PC-9 (cell line): ENCODE results near the gene KCNK4. TPM values are rescaled to one million over a fixed set of nuclear protein-coding genes. Genes with fewer than 3 reads are reported as not detected.

ENCODE experiments used
- BruUV-seq: library from RNA; stranded (reverse); fragments of 400-500 nt; replicated peaks from 2 replicates; lab custom pipeline; 2021; lab: Mats Ljungman, UMichigan
- CTCF ChIA-PET: fragments of 300-600 bp; sonication (Branson Sonifier 250); formaldehyde crosslinking; loops from one replicate; lab custom pipeline; 2022; ENCODE audit warnings: antibody characterized with exemption; lab: Charles Lee
- POLR2A ChIA-PET: fragments of 300-600 bp; sonication (Branson Sonifier 250); formaldehyde crosslinking; loops from one replicate; lab custom pipeline; 2022; ENCODE audit warnings: antibody characterized with exemption; ENCODE audit not compliant: unreplicated experiment; lab: Charles Lee
- DNase-seq, 2 experiments: peaks; one replicate each; pipeline versions ENCODE4 v3.0.0 to v3.0.0-alpha.2; 2015 to 2022; ENCODE audit warnings: mixed read lengths in 1 of 2
- H2AFZ ChIP-seq: fragments of 200-600 bp; sonication (generic); 2 replicates; pipeline ENCODE4 v1.8.1; 2017; ENCODE audit warnings: antibody characterized with exemption
- H3F3A ChIP-seq: fragments of 200-600 bp; sonication (generic); 2 replicates; pipeline ENCODE4 v1.8.1; 2017; ENCODE audit warnings: antibody characterized with exemption, mild to moderate bottlenecking, low read depth; ENCODE audit not compliant: insufficient read depth
- H3K27ac ChIP-seq: fragments of 200-600 bp; sonication (generic); 2 replicates; pipeline ENCODE4 v1.6.1; 2016; ENCODE audit warnings: mixed run types
- H3K27me3 ChIP-seq: fragments of 200-600 bp; sonication (generic); 2 replicates; pipeline ENCODE4 v1.6.1; 2016; ENCODE audit warnings: low read depth, mixed run types; ENCODE audit not compliant: insufficient read depth
- H3K36me3 ChIP-seq: fragments of 200-600 bp; sonication (generic); 2 replicates; pipeline ENCODE4 v1.6.1; 2016; ENCODE audit warnings: low read depth, mixed run types
- H3K4me1 ChIP-seq: fragments of 200-600 bp; sonication (generic); replicated peaks from 2 replicates; pipeline ENCODE4 v1.6.1; 2016; ENCODE audit warnings: mixed run types; ENCODE audit not compliant: insufficient read depth
- H3K4me2 ChIP-seq: fragments of 200-600 bp; sonication (generic); 2 replicates; pipeline ENCODE4 v1.6.1; 2017; ENCODE audit warnings: mixed run types
- H3K4me3 ChIP-seq: fragments of 200-600 bp; sonication (generic); 2 replicates; pipeline ENCODE4 v1.6.1; 2016; ENCODE audit warnings: mixed run types
- H3K79me2 ChIP-seq: fragments of 200-600 bp; sonication (generic); 2 replicates; pipeline ENCODE4 v1.6.1; 2017; ENCODE audit warnings: low read depth, mixed run types
- H3K9me2 ChIP-seq: fragments of 200-600 bp; sonication (generic); 2 replicates; pipeline ENCODE4 v1.8.1; 2017; ENCODE audit warnings: mild to moderate bottlenecking; ENCODE audit not compliant: insufficient read depth
- H3K9me3 ChIP-seq: fragments of 200-600 bp; sonication (generic); 2 replicates; pipeline ENCODE4 v1.8.1; 2016; ENCODE audit warnings: low read depth; ENCODE audit not compliant: insufficient read depth
- H4K20me1 ChIP-seq: fragments of 200-600 bp; sonication (generic); 2 replicates; pipeline ENCODE4 v1.8.1; 2017; ENCODE audit not compliant: insufficient read depth
- CTCF ChIP-seq: fragments of 200-600 bp; sonication (generic); conservative IDR thresholded peaks from 2 replicates; pipeline ENCODE4 v1.6.1; 2017; ENCODE audit warnings: mixed run types, antibody characterized with exemption, mild to moderate bottlenecking, moderate library complexity
- EZH2 ChIP-seq: fragments of 200-600 bp; sonication (generic); IDR thresholded peaks from 2 replicates; pipeline ENCODE4 v1.8.0; 2017; ENCODE audit warnings: antibody characterized with exemption, low read depth
- intact Hi-C: fragments of 100-400 bp; cut with micrococcal nuclease; formaldehyde crosslinking; loops from one replicate; pipeline ENCODE4 v1.10.0; 2022; ENCODE audit not compliant: unreplicated experiment
- total RNA-seq: library from RNA; stranded (reverse); gene quantifications from 2 replicates; pipeline ENCODE4 v1.2.3, GENCODE V29; 2021

KCNK4 gene
- total RNA-seq, 1 experiment from 2014 or later = 0.57 TPM

GRCh38 chr11:64281957-64282770 lies 8.9 kb upstream of the KCNK4 start:
- POLR2A ChIA-PET = interaction anchor here (0.6 kb wide), 1 partner anchor 30 kb away, joined by 7 read pairs; no protein-coding TSS in a partner anchor
- H3K36me3 ChIP-seq = no peaks in the 10 kb centered on the region
- CTCF ChIA-PET = interaction anchor here (0.6 to 0.7 kb wide), 2 partner anchors 75 to 96 kb away, joined by 3 to 7 read pairs; partner anchors contain the start of gene STIP1

GRCh38 chr11:64283092-64283491 lies 8.0 kb upstream of the KCNK4 start:
- H3K4me3 ChIP-seq = no peak overlapping the region
- BruUV-seq = no TSS peak
- peaks cover 15% of the 10 kb centered on the region; the same call in 1 of the 2 replicates for H3K79me2 ChIP-seq
- peaks cover 17% of the 10 kb centered on the region; the same call in 1 of the 2 replicates for H3F3A ChIP-seq
- CTCF ChIA-PET = interaction anchor here (0.6 to 0.7 kb wide), 3 partner anchors 23 to 98 kb away, joined by 3 to 7 read pairs (median 3); no protein-coding TSS in a partner anchor
- H3K27ac ChIP-seq = no peak overlapping the region
- no peaks in the 10 kb centered on the region for H3K9me2 ChIP-seq
- no peak for TF ChIP-seq EZH2
- no peak for TF ChIP-seq CTCF
- H4K20me1 ChIP-seq = no peaks in the 10 kb centered on the region
- POLR2A ChIA-PET = no interaction called here
- H3K27me3 ChIP-seq = no peaks in the 10 kb centered on the region
- no peak overlapping the region for H2AFZ ChIP-seq
- intact Hi-C loops = no loop called here
- peak overlapping the region; percentile 82; the same call in 1 of the 2 replicates for H3K4me2 ChIP-seq
- H3K36me3 ChIP-seq = no peaks in the 10 kb centered on the region
- H3K9me3 ChIP-seq = no peaks in the 10 kb centered on the region
- DNase-seq = peak in 1 of 2 experiments; percentile 15
- peaks cover 22% of the 10 kb centered on the region for H3K4me1 ChIP-seq

More at GRCh38 chr11:64281957-64282770, 8.9 kb upstream of the KCNK4 start:
- Histone ChIP-seq H3F3A (peaks cover 26% of the 10 kb centered on the region; the same call in 1 of the 2 replicates), H3K4me2 (no peak overlapping the region), H3K9me2 (no peaks in the 10 kb centered on the region), H3K79me2 (peaks cover 15% of the 10 kb centered on the region; the same call in 1 of the 2 replicates), H3K9me3 (no peaks in the 10 kb centered on the region), H3K4me3 (no peak overlapping the region), H4K20me1 (no peaks in the 10 kb centered on the region), H3K4me1 (peaks cover 23% of the 10 kb centered on the region), H2AFZ (no peak overlapping the region), H3K27ac (no peak overlapping the region), H3K27me3 (no peaks in the 10 kb centered on the region)
- intact Hi-C loops = no loop called here
- no peak for TF ChIP-seq EZH2
- no peak for TF ChIP-seq CTCF
- no TSS peak for BruUV-seq
- peak in 1 of 2 experiments; percentile 21 for DNase-seq

GRCh38 chr11:64284048-64284961 lies 6.8 kb upstream of the KCNK4 start, which contains the start of gene BAD:
TSS of gene BAD (minus strand) at chr11:64284665. CDS start at chr11:64284368, 297 bp downstream.
- Histone ChIP-seq H3K27ac (peak within 1 kb of the TSS; percentile 54), H3K9me3 (no peaks in the 10 kb centered on the region), H3F3A (peaks cover 17% of the 10 kb centered on the region; the same call in 1 of the 2 replicates), H3K4me1 (peaks cover 22% of the 10 kb centered on the region), H3K36me3 (no peaks in the 10 kb centered on the region), H3K4me2 (peak within 1 kb of the TSS; percentile 82), H3K27me3 (no peaks in the 10 kb centered on the region), H3K79me2 (peaks cover 15% of the 10 kb centered on the region; the same call in 1 of the 2 replicates), H4K20me1 (no peaks in the 10 kb centered on the region), H3K4me3 (peak within 1 kb of the TSS; percentile 67), H3K9me2 (no peaks in the 10 kb centered on the region), H2AFZ (peak within 1 kb of the TSS; percentile 83)
- intact Hi-C loops = loop anchor here (1.0 kb wide), 1 partner anchor 21 kb away; the partner anchor contains the start of gene ESRRA
- peak; percentile 87 to 95 for DNase-seq
- TF ChIP-seq EZH2 (no peak), CTCF (no peak)
- ChIA-PET CTCF (interaction anchor here (0.6 to 1.5 kb wide), 7 partner anchors 13 to 564 kb away, joined by 3 to 7 read pairs (median 4); no protein-coding TSS in a partner anchor), POLR2A (interaction anchor here (0.5 to 0.7 kb wide), 3 partner anchors 13 to 17 kb away, joined by 3 to 5 read pairs (median 5); no protein-coding TSS in a partner anchor)
- no TSS peak for BruUV-seq
